Neural progenitor cell (in vitro differentiated cells): Measurements from ENCODE around the gene C6orf141.

Source experiments
- EZH2 ChIP-seq: fragments of 200-600 bp; sonication (generic); IDR thresholded peaks from 2 replicates; pipeline ENCODE4 v1.6.1; 2017; ENCODE audit warnings: antibody characterized with exemption, mild to moderate bottlenecking, moderate library complexity
- EZH2phosphoT487 ChIP-seq: fragments of 200-600 bp; sonication (generic); IDR thresholded peaks from 2 replicates; pipeline ENCODE4 v1.6.1; 2017; ENCODE audit warnings: antibody characterized with exemption
- TF ChIP-seq, protein P1 (sequence below): fragments of 200-600 bp; sonication (generic); IDR thresholded peaks from 2 replicates; pipeline ENCODE4 v1.5.1; 2017; ENCODE audit warnings: antibody characterized with exemption, mild to moderate bottlenecking

- TF ChIP-seq, protein P1, sequence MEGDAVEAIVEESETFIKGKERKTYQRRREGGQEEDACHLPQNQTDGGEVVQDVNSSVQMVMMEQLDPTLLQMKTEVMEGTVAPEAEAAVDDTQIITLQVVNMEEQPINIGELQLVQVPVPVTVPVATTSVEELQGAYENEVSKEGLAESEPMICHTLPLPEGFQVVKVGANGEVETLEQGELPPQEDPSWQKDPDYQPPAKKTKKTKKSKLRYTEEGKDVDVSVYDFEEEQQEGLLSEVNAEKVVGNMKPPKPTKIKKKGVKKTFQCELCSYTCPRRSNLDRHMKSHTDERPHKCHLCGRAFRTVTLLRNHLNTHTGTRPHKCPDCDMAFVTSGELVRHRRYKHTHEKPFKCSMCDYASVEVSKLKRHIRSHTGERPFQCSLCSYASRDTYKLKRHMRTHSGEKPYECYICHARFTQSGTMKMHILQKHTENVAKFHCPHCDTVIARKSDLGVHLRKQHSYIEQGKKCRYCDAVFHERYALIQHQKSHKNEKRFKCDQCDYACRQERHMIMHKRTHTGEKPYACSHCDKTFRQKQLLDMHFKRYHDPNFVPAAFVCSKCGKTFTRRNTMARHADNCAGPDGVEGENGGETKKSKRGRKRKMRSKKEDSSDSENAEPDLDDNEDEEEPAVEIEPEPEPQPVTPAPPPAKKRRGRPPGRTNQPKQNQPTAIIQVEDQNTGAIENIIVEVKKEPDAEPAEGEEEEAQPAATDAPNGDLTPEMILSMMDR: no peak
- TF ChIP-seq EZH2 (no peak), EZH2phosphoT487 (no peak)
Observed at GRCh38 chr6:49504666-49505065, 45.8 kb upstream of the C6orf141 start.
